Measurements from ENCODE around the gene OR6Q1.

DNA sequence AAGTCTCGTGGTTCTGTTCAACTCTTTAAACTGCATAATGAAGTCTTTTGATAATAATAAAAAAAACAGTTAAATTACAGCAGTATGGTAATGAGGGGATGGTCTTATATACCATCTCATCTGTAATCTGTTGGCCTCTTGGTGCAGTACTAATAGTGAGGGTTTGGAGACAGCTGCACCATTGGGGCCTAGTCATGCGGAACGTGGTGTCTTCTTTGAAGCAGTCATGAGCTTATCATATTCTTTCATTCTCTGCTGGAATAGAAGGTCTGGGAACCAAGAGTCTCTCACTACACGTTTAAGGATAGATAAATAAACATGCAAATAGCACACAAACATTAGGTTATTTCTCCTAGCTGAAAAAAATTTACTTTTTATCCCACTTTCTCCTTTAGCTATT lies 48.0 kb upstream of the OR6Q1 start:
- TF ChIP-seq CTCF (IDR thresholded peaks at IDR 0.05) (no peak), POLR2A (IDR thresholded peaks at IDR 0.05) (no peak)

All from esophagus squamous epithelium (tissue), 4 donors.